Ovary (tissue), 3 donors: ENCODE measurements around the gene MAST4.

Experiments
- POLR2A ChIP-seq: fragments of 450-650 bp; IDR thresholded peaks from one replicate; pipeline ENCODE4 v1.6.1; 2017; ENCODE audit warnings: antibody characterized with exemption, mild to moderate bottlenecking, moderate library complexity
- TF ChIP-seq, protein P1 (sequence below), 3 donors: fragments of 450-650 bp in 2 of 3; fragments of 200-600 bp in 1 of 3; IDR thresholded peaks; one replicate each; pipeline versions ENCODE4 v1.5.1 to v1.8.0; 2016 to 2022; ENCODE audit warnings: antibody characterized with exemption in 3 of 3, mild to moderate bottlenecking in 1 of 3
- donor health status: DM: no; HTN: no; CAD: no.

DNA sequence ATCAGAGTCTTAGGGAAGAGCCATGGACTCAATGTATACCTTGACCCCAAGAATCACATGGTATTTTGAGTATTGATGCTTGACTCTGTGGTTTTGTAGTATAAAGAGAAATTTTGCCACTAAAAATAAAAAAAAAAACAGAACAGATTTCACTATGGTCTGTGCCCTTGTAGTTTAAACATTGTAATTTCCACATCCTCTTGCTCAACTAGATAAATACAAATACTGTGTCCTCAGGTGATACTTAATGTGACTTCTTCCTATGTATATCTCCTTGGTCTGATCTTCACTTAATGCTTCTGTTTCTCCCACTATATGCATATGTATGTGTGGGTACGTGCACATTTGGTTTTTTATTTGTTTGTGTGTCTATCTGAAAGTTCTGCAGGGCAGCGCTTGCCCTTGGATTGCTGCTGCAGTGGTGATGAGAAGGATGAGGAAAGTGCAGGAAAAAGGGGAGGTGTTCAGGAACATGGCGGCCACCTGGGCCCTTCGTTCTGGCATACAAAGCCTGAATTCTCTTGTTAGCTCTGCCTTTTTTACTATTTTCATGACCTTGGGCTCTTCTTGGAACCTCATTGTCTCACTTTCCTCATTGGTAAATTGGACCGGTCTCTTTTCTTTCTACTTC lies 222.2 kb downstream of the MAST4 start:
- TF ChIP-seq, protein P1, sequence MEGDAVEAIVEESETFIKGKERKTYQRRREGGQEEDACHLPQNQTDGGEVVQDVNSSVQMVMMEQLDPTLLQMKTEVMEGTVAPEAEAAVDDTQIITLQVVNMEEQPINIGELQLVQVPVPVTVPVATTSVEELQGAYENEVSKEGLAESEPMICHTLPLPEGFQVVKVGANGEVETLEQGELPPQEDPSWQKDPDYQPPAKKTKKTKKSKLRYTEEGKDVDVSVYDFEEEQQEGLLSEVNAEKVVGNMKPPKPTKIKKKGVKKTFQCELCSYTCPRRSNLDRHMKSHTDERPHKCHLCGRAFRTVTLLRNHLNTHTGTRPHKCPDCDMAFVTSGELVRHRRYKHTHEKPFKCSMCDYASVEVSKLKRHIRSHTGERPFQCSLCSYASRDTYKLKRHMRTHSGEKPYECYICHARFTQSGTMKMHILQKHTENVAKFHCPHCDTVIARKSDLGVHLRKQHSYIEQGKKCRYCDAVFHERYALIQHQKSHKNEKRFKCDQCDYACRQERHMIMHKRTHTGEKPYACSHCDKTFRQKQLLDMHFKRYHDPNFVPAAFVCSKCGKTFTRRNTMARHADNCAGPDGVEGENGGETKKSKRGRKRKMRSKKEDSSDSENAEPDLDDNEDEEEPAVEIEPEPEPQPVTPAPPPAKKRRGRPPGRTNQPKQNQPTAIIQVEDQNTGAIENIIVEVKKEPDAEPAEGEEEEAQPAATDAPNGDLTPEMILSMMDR (IDR thresholded peaks at IDR 0.05): no peak
- TF ChIP-seq POLR2A: no peak
